ENCODE data around the gene RNF149.
"Not testable (repeated sequence)": the region's sequence is repeated elsewhere in the genome, so short reads cannot be mapped to it uniquely, and the experiment has no call there.

DNA sequence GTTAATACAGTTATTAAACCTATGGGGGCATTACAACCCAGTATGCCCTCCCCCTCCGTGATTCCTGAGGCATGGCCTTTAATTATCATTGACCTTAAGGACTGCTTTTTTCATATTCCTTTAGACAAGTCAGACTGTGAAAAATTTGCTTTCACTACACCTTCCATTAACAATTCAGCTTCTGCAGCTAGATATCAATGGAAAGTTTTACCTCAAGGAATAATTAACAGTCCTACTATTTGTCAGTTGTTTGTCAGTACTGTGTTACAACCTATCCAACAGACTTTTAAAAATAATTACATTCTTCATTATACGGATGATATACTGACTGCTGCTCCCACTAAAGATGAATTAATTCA, 68.8 kb downstream of the RNF149 start:
- TF ChIP-seq, protein P1, sequence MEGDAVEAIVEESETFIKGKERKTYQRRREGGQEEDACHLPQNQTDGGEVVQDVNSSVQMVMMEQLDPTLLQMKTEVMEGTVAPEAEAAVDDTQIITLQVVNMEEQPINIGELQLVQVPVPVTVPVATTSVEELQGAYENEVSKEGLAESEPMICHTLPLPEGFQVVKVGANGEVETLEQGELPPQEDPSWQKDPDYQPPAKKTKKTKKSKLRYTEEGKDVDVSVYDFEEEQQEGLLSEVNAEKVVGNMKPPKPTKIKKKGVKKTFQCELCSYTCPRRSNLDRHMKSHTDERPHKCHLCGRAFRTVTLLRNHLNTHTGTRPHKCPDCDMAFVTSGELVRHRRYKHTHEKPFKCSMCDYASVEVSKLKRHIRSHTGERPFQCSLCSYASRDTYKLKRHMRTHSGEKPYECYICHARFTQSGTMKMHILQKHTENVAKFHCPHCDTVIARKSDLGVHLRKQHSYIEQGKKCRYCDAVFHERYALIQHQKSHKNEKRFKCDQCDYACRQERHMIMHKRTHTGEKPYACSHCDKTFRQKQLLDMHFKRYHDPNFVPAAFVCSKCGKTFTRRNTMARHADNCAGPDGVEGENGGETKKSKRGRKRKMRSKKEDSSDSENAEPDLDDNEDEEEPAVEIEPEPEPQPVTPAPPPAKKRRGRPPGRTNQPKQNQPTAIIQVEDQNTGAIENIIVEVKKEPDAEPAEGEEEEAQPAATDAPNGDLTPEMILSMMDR (IDR thresholded peaks at IDR 0.05) = peak in 1 of 6 experiments; percentile 11
- TF ChIP-seq POLR2A (IDR thresholded peaks at IDR 0.05) = not testable (repeated sequence)
